Neural cell (in vitro differentiated cells): ENCODE results near the gene TSGA10. TPM values are rescaled to one million over a fixed set of nuclear protein-coding genes. Genes with fewer than 3 reads are reported as not detected.

ENCODE experiments used
- H2AFZ ChIP-seq: fragments of 200-600, 300-800 bp; sonication (generic), shearing (Covaris generic); 2 replicates; pipeline ENCODE4 v1.6.0; 2014; ENCODE audit warnings: low read depth, mild to moderate bottlenecking, antibody characterized with exemption, low read length, moderate library complexity
- H3F3A ChIP-seq: fragments of 200-600 bp; shearing (Covaris generic); 2 replicates; pipeline ENCODE4 v1.6.1; 2016; ENCODE audit warnings: mild to moderate bottlenecking, moderate library complexity, mixed read lengths, antibody characterized with exemption, low read length; ENCODE audit not compliant: insufficient read depth, poor library complexity, severe bottlenecking
- H3K27ac ChIP-seq: fragments of 200-600, 300-800 bp; sonication (generic), shearing (Covaris generic); 2 replicates; pipeline ENCODE4 v1.5.1; 2014; ENCODE audit warnings: mild to moderate bottlenecking, low read length, moderate library complexity
- H3K27me3 ChIP-seq: fragments of 300-800, 200-600 bp; sonication (generic), shearing (Covaris generic); 2 replicates; pipeline ENCODE4 v1.6.0; 2014; ENCODE audit warnings: mild to moderate bottlenecking, low read depth, low read length, moderate library complexity; ENCODE audit not compliant: insufficient read depth
- H3K36me3 ChIP-seq: fragments of 300-800, 200-600 bp; sonication (generic), shearing (Covaris generic); 2 replicates; pipeline ENCODE4 v1.5.1; 2014; ENCODE audit warnings: mild to moderate bottlenecking, antibody characterized with exemption, low read length, moderate library complexity; ENCODE audit not compliant: insufficient read depth
- H3K4me2 ChIP-seq: fragments of 300-800, 200-600 bp; sonication (generic), shearing (Covaris generic); 2 replicates; pipeline ENCODE4 v1.6.0; 2014; ENCODE audit warnings: mild to moderate bottlenecking, low read length
- H3K4me3 ChIP-seq: fragments of 300-800, 200-600 bp; sonication (generic), shearing (Covaris generic); 2 replicates; pipeline ENCODE4 v1.5.1; 2014; ENCODE audit warnings: mild to moderate bottlenecking, low read length, moderate library complexity
- H3K79me2 ChIP-seq: fragments of 200-600 bp; shearing (Covaris generic); replicated peaks from 2 replicates; pipeline ENCODE4 v1.6.0; 2014; ENCODE audit warnings: mild to moderate bottlenecking, low read length, moderate library complexity; ENCODE audit not compliant: insufficient read depth
- H3K9ac ChIP-seq: fragments of 300-800, 200-600 bp; sonication (generic), shearing (Covaris generic); 2 replicates; pipeline ENCODE4 v1.6.1; 2016; ENCODE audit warnings: mild to moderate bottlenecking, low read length, mixed read lengths
- H3K9me2 ChIP-seq: fragments of 200-600 bp; shearing (Covaris generic); 2 replicates; pipeline ENCODE4 v1.6.1; 2016; ENCODE audit warnings: mild to moderate bottlenecking, low read length, mixed read lengths; ENCODE audit not compliant: insufficient read depth
- H3K9me3 ChIP-seq: fragments of 200-600, 300-800 bp; sonication (generic), shearing (Covaris generic); 2 replicates; pipeline ENCODE4 v1.6.1; 2016; ENCODE audit warnings: mild to moderate bottlenecking, mixed run types, low read length, moderate library complexity, mixed read lengths
- H4K20me1 ChIP-seq: fragments of 200-600 bp; shearing (Covaris generic); 2 replicates; pipeline ENCODE4 v1.6.1; 2016; ENCODE audit warnings: mild to moderate bottlenecking, mixed run types; ENCODE audit not compliant: insufficient read depth
- EP300 ChIP-seq: fragments of 450-650 bp; conservative IDR thresholded peaks from 2 replicates; pipeline ENCODE4 v1.6.1; 2014; ENCODE audit warnings: antibody characterized with exemption, mild to moderate bottlenecking, moderate library complexity; ENCODE audit not compliant: poor library complexity, severe bottlenecking
- EZH2 ChIP-seq: fragments of 200-600, 300-800 bp; shearing (Covaris generic), sonication (generic); IDR thresholded peaks from 2 replicates; pipeline ENCODE4 v1.6.1; 2014; ENCODE audit warnings: antibody characterized with exemption, low read length, borderline replicate concordance, mild to moderate bottlenecking; ENCODE audit not compliant: insufficient read depth, poor library complexity, severe bottlenecking
- MXI1 ChIP-seq: fragments of 450-650 bp; conservative IDR thresholded peaks from 2 replicates; pipeline ENCODE4 v1.6.1; 2014; ENCODE audit warnings: antibody characterized with exemption, mild to moderate bottlenecking; ENCODE audit not compliant: poor library complexity, severe bottlenecking
- POLR2AphosphoS5 ChIP-seq: IDR thresholded peaks from 2 replicates; pipeline ENCODE4 v1.6.1; 2012
- RAD21 ChIP-seq: fragments of 450-650 bp; conservative IDR thresholded peaks from 2 replicates; pipeline ENCODE4 v1.6.1; 2014; ENCODE audit warnings: antibody characterized with exemption, mild to moderate bottlenecking, moderate library complexity
- SMC3 ChIP-seq: fragments of 450-650 bp; conservative IDR thresholded peaks from 2 replicates; pipeline ENCODE4 v1.6.1; 2014; ENCODE audit warnings: antibody characterized with exemption, mild to moderate bottlenecking, moderate library complexity; ENCODE audit not compliant: poor library complexity
- TAF1 ChIP-seq: IDR thresholded peaks from 2 replicates; pipeline ENCODE4 v1.6.1; 2012; ENCODE audit warnings: low read depth
- polyA plus RNA-seq: library from polyadenylated mRNA; depleted of rRNA; stranded (reverse); fragments of >200 nt; gene quantifications from 2 replicates; pipeline ENCODE4 v1.2.3, GENCODE V29; 2014
- small RNA-seq, 3 experiments: library from RNA; depleted of rRNA; stranded (forward); fragments of <200 nt; gene quantifications; one replicate each; pipeline ENCODE3, GENCODE V24; 2012
- TF ChIP-seq, protein P1 (sequence below): fragments of 450-650 bp; IDR thresholded peaks from 2 replicates; pipeline ENCODE4 v1.5.1; 2014; ENCODE audit warnings: antibody characterized with exemption, mild to moderate bottlenecking, moderate library complexity; ENCODE audit not compliant: poor library complexity, severe bottlenecking
- TF ChIP-seq, protein P2 (sequence below): IDR thresholded peaks from 2 replicates; pipeline ENCODE4 v1.6.1; 2012; ENCODE audit warnings: borderline replicate concordance

TSGA10 gene
- polyA plus RNA-seq, 1 donor from 2014 or later: 8.0 TPM

DNA sequence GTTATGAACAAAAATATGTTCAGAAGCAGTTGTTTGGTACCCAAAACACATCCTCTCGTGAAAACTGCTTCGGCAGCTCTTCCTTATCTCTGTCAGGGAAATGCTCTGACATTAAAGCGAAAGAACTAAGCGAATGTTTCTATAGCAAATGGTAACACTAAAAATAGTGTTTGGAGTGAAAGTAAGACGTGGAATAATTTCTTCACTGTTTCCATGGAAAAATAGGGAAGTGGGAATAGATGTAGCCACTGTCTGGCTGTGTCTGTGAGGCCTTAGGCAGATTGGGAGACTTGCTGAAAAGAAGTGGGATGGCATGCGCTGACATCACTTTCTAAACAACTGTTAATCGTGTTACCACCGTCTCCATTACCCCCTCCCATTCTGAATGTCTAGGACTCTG lies 207.2 kb downstream of the TSGA10 start:
- Histone ChIP-seq H2AFZ (no peak overlapping the region), H3K27me3 (no peaks in the 10 kb centered on the region), H3K4me3 (no peak overlapping the region), H3K9me3 (no peaks in the 10 kb centered on the region), H3K36me3 (no peaks in the 10 kb centered on the region), H3K9ac (no peak overlapping the region), H4K20me1 (no peaks in the 10 kb centered on the region), H3K27ac (no peak overlapping the region), H3K79me2 (no peaks in the 10 kb centered on the region), H3K4me2 (no peak overlapping the region), H3K9me2 (no peaks in the 10 kb centered on the region), H3F3A (no peaks in the 10 kb centered on the region)
- no peak for TF ChIP-seq EP300
- TF ChIP-seq RAD21: no peak
- no peak for TF ChIP-seq EZH2
- no peak for TF ChIP-seq TAF1
- TF ChIP-seq, protein P1, sequence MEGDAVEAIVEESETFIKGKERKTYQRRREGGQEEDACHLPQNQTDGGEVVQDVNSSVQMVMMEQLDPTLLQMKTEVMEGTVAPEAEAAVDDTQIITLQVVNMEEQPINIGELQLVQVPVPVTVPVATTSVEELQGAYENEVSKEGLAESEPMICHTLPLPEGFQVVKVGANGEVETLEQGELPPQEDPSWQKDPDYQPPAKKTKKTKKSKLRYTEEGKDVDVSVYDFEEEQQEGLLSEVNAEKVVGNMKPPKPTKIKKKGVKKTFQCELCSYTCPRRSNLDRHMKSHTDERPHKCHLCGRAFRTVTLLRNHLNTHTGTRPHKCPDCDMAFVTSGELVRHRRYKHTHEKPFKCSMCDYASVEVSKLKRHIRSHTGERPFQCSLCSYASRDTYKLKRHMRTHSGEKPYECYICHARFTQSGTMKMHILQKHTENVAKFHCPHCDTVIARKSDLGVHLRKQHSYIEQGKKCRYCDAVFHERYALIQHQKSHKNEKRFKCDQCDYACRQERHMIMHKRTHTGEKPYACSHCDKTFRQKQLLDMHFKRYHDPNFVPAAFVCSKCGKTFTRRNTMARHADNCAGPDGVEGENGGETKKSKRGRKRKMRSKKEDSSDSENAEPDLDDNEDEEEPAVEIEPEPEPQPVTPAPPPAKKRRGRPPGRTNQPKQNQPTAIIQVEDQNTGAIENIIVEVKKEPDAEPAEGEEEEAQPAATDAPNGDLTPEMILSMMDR: no peak
- TF ChIP-seq SMC3: no peak
- TF ChIP-seq, protein P2, sequence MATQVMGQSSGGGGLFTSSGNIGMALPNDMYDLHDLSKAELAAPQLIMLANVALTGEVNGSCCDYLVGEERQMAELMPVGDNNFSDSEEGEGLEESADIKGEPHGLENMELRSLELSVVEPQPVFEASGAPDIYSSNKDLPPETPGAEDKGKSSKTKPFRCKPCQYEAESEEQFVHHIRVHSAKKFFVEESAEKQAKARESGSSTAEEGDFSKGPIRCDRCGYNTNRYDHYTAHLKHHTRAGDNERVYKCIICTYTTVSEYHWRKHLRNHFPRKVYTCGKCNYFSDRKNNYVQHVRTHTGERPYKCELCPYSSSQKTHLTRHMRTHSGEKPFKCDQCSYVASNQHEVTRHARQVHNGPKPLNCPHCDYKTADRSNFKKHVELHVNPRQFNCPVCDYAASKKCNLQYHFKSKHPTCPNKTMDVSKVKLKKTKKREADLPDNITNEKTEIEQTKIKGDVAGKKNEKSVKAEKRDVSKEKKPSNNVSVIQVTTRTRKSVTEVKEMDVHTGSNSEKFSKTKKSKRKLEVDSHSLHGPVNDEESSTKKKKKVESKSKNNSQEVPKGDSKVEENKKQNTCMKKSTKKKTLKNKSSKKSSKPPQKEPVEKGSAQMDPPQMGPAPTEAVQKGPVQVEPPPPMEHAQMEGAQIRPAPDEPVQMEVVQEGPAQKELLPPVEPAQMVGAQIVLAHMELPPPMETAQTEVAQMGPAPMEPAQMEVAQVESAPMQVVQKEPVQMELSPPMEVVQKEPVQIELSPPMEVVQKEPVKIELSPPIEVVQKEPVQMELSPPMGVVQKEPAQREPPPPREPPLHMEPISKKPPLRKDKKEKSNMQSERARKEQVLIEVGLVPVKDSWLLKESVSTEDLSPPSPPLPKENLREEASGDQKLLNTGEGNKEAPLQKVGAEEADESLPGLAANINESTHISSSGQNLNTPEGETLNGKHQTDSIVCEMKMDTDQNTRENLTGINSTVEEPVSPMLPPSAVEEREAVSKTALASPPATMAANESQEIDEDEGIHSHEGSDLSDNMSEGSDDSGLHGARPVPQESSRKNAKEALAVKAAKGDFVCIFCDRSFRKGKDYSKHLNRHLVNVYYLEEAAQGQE: no peak
- no peak for TF ChIP-seq POLR2AphosphoS5
- TF ChIP-seq MXI1: no peak

Small RNA genes lying within 50 kb of the gene (small RNA-seq; reads per million reads assigned to genes)
- gene AC092587.1: 0 reads per million in 3 experiments

Other genes with a start within 250 kb of the TSGA10 start
- gene CRACDL, start 218.7 kb downstream of the TSGA10 start, polyA plus RNA-seq: 0.85 and 1.6 TPM in 2 replicates
- 8.8 and 12.8 TPM in 2 replicates for gene C2orf15, start 13.2 kb downstream of the TSGA10 start, polyA plus RNA-seq
- 2.8 and 6.1 TPM in 2 replicates for gene LIPT1, start within 50 bp of the TSGA10 start, polyA plus RNA-seq
- 83.1 and 87.7 TPM in 2 replicates for gene MITD1, start 26.1 kb upstream of the TSGA10 start, polyA plus RNA-seq
- gene MRPL30, start 26.2 kb upstream of the TSGA10 start, polyA plus RNA-seq: 43.1 and 49.0 TPM in 2 replicates
- gene LYG2, start 100.7 kb upstream of the TSGA10 start, polyA plus RNA-seq: not detected in 2 replicates
- 2.8 and 6.8 TPM in 2 replicates for gene LYG1, start 146.3 kb upstream of the TSGA10 start, polyA plus RNA-seq
- 88.1 and 90.5 TPM in 2 replicates for gene TXNDC9, start 181.4 kb upstream of the TSGA10 start, polyA plus RNA-seq
- gene EIF5B, start 182.4 kb upstream of the TSGA10 start, polyA plus RNA-seq: 8.0 and 12.6 TPM in 2 replicates